CD14-positive monocyte (primary cell): ENCODE data around the gene ZNF451. TPM values are rescaled to one million over a fixed set of nuclear protein-coding genes. Genes with fewer than 3 reads are reported as not detected.

ENCODE experiments used
- DNase-seq, 3 donors: peaks; one replicate each; pipeline ENCODE4 v3.0.0-alpha.2; 2011 to 2022
- H2AFZ ChIP-seq: 2 replicates; pipeline ENCODE4 v1.6.0; 2012; ENCODE audit warnings: mild to moderate bottlenecking, low read depth, low read length, inconsistent platforms; ENCODE audit not compliant: insufficient read depth, poor library complexity, severe bottlenecking
- H3K27ac ChIP-seq, 2 donors: 1 replicate in 1 of 2; 2 replicates in 1 of 2; pipeline ENCODE4 v1.5.1; 2012 to 2013; ENCODE audit warnings: low read length in 2 of 2, control low read depth in 1 of 2, inconsistent platforms in 1 of 2, low read depth in 1 of 2, mild to moderate bottlenecking in 1 of 2
- H3K27me3 ChIP-seq, 2 donors: one replicate each; pipeline versions ENCODE4 v1.6.0 to v1.6.1; 2011 to 2013; ENCODE audit warnings: low read length in 2 of 2; ENCODE audit not compliant: control insufficient read depth in 2 of 2, insufficient read depth in 2 of 2
- H3K36me3 ChIP-seq, 2 donors: replicated peaks in 1 of 2; 1 replicate in 1 of 2; 2 replicates in 1 of 2; pipeline versions ENCODE4 v1.5.1 to v1.6.1; 2012 to 2013; ENCODE audit warnings: low read length in 2 of 2, control low read depth in 1 of 2, inconsistent platforms in 1 of 2, mild to moderate bottlenecking in 1 of 2; ENCODE audit not compliant: insufficient read depth in 2 of 2, control insufficient read depth in 1 of 2
- H3K4me1 ChIP-seq, 2 donors: 1 replicate in 1 of 2; 2 replicates in 1 of 2; pipeline versions ENCODE4 v1.5.1 to v1.6.1; 2012 to 2013; ENCODE audit warnings: low read length in 2 of 2, control low read depth in 1 of 2, inconsistent platforms in 1 of 2, mild to moderate bottlenecking in 1 of 2, moderate library complexity in 1 of 2; ENCODE audit not compliant: insufficient read depth in 2 of 2, control insufficient read depth in 1 of 2
- H3K4me2 ChIP-seq: replicated peaks from 2 replicates; pipeline ENCODE3; 2012; ENCODE audit warnings: low read length, moderate library complexity, mild to moderate bottlenecking; ENCODE audit not compliant: poor library complexity, severe bottlenecking; ENCODE audit errors: extremely low read depth
- H3K4me3 ChIP-seq, 3 experiments: fragments of 200-600 bp in 1 of 3; sonication (generic) in 1 of 3; replicated peaks in 1 of 3; 1 replicate in 2 of 3; 2 replicates in 1 of 3; pipeline ENCODE4 v1.5.1; 2011 to 2013; ENCODE audit warnings: low read length in 3 of 3, mild to moderate bottlenecking in 3 of 3, control low read depth in 2 of 3, low read depth in 2 of 3, inconsistent platforms in 1 of 3, moderate library complexity in 1 of 3
- H3K79me2 ChIP-seq: 2 replicates; pipeline ENCODE4 v1.6.0; 2012; ENCODE audit warnings: mild to moderate bottlenecking, control low read depth, inconsistent platforms, low read length, moderate library complexity; ENCODE audit not compliant: insufficient read depth
- H3K9ac ChIP-seq: 2 replicates; pipeline ENCODE4 v1.6.0; 2017; ENCODE audit warnings: low read length, mild to moderate bottlenecking; ENCODE audit not compliant: insufficient read depth, poor library complexity, severe bottlenecking
- H3K9me3 ChIP-seq, 2 donors: replicated peaks in 1 of 2; 1 replicate in 1 of 2; 2 replicates in 1 of 2; pipeline versions ENCODE4 v1.5.1 to v1.6.1; 2012 to 2013; ENCODE audit warnings: low read length in 2 of 2, control low read depth in 1 of 2; ENCODE audit not compliant: control insufficient read depth in 1 of 2, insufficient read depth in 1 of 2
- H4K20me1 ChIP-seq: 2 replicates; pipeline ENCODE4 v1.6.0; 2012; ENCODE audit warnings: mild to moderate bottlenecking, low read length, control low read depth, moderate library complexity; ENCODE audit not compliant: insufficient read depth
- H3K27ac Mint-ChIP-seq, 7 donors: one replicate each; pipeline ENCODE4 v1.8.0; 2020; ENCODE audit warnings: mild to moderate bottlenecking in 7 of 7, mixed read lengths in 7 of 7, moderate library complexity in 6 of 7, inconsistent platforms in 2 of 7
- H3K27me3 Mint-ChIP-seq, 3 donors: one replicate each; pipeline ENCODE4 v1.8.0; 2021 to 2022; ENCODE audit warnings: low read depth in 3 of 3, mild to moderate bottlenecking in 3 of 3, mixed read lengths in 3 of 3, moderate library complexity in 3 of 3, inconsistent platforms in 1 of 3
- H3K36me3 Mint-ChIP-seq, 2 donors: one replicate each; pipeline ENCODE4 v1.8.0; 2020; ENCODE audit warnings: mixed read lengths in 2 of 2, inconsistent platforms in 1 of 2, mild to moderate bottlenecking in 1 of 2
- H3K4me1 Mint-ChIP-seq: one replicate; pipeline ENCODE4 v1.8.0; 2020; ENCODE audit warnings: mild to moderate bottlenecking, mixed read lengths
- H3K4me3 Mint-ChIP-seq, 2 donors: one replicate each; pipeline ENCODE4 v1.8.0; 2020; ENCODE audit warnings: mild to moderate bottlenecking in 2 of 2, mixed read lengths in 2 of 2, moderate library complexity in 1 of 2
- H3K9me3 Mint-ChIP-seq, 7 donors: one replicate each; pipeline ENCODE4 v1.8.0; 2020 to 2022; ENCODE audit warnings: mixed read lengths in 7 of 7, mild to moderate bottlenecking in 6 of 7, moderate library complexity in 6 of 7, inconsistent platforms in 2 of 7
- WGBS: methylation state at CpG from one replicate; pipeline ENCODE4 v1.1.5; 2013; ENCODE audit warnings: missing lambda C conversion rate; ENCODE audit not compliant: insufficient coverage; 5-methylcytosine and 5-hydroxymethylcytosine counted together
- intact Hi-C, 2 donors: fragments of 100-400 bp; cut with micrococcal nuclease; formaldehyde crosslinking; loops; one replicate each; pipeline versions ENCODE4 v1.15.0 to v1.15.1; 2023
- polyA plus RNA-seq, 3 donors: library from polyadenylated mRNA; depleted of rRNA in 1 of 3; unstranded in 2 of 3; stranded (reverse) in 1 of 3; fragments of 300-500 nt in 2 of 3; fragments of >200 nt in 1 of 3; fragmentation: Illumina TruSeq in 2 of 3; gene quantifications; 1 replicate in 2 of 3; 2 replicates in 1 of 3; pipeline ENCODE4 v1.2.3, GENCODE V29; 2012 to 2021
- TF ChIP-seq, protein P1 (sequence below): fragments of 200-600 bp; IDR thresholded peaks from one replicate; pipeline ENCODE4 v1.8.0; 2022; ENCODE audit warnings: antibody characterized with exemption, mild to moderate bottlenecking

ZNF451 gene
- polyA plus RNA-seq, 3 donors = 7.9 to 22.0 (median 19.1) TPM

DNA sequence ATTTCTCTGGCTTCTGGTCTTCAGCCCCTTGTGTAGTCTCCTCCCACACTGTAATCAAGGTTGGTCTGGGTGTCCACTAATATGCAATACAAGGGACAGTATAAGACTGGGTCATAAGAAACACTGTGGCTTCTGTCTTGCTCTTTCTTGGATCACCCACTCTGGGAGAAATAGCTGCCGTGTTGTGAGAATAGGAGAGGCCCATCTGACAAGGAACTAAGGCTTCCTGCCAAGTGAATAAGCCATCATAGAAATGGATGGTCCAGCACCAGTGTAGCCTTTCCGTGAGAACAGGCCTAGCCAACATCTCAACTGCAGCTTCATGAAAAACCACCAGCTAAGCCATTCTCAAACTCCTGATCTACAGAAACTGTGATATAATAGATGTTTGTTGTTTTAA, 105.5 kb downstream of the ZNF451 start:
- H3K4me1 ChIP-seq = no peaks in the 10 kb centered on the region
- intact Hi-C loops = no loop called here
- no peak overlapping the region for H3K27ac ChIP-seq
- Mint-ChIP-seq H3K9me3 (no peaks in the 10 kb centered on the region), H3K27ac (no peak overlapping the region), H3K4me1 (no peaks in the 10 kb centered on the region), H3K4me3 (no peak overlapping the region), H3K36me3 (peaks cover 0 to 14% of the 10 kb centered on the region in 2 donors), H3K27me3 (peaks cover 0 to 1% (median 0%) of the 10 kb centered on the region in 3 donors)
- H3K9ac ChIP-seq = no peak overlapping the region
- H3K9me3 ChIP-seq = no peaks in the 10 kb centered on the region
- no peak overlapping the region for H2AFZ ChIP-seq
- H3K36me3 ChIP-seq = no peaks in the 10 kb centered on the region
- WGBS = no CpG with 5 or more reads among the region's 2 CpGs
- DNase-seq = no peak
- no peaks in the 10 kb centered on the region for H3K27me3 ChIP-seq
- H3K4me3 ChIP-seq = no peak overlapping the region
- H4K20me1 ChIP-seq = no peaks in the 10 kb centered on the region
- TF ChIP-seq, protein P1, sequence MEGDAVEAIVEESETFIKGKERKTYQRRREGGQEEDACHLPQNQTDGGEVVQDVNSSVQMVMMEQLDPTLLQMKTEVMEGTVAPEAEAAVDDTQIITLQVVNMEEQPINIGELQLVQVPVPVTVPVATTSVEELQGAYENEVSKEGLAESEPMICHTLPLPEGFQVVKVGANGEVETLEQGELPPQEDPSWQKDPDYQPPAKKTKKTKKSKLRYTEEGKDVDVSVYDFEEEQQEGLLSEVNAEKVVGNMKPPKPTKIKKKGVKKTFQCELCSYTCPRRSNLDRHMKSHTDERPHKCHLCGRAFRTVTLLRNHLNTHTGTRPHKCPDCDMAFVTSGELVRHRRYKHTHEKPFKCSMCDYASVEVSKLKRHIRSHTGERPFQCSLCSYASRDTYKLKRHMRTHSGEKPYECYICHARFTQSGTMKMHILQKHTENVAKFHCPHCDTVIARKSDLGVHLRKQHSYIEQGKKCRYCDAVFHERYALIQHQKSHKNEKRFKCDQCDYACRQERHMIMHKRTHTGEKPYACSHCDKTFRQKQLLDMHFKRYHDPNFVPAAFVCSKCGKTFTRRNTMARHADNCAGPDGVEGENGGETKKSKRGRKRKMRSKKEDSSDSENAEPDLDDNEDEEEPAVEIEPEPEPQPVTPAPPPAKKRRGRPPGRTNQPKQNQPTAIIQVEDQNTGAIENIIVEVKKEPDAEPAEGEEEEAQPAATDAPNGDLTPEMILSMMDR = no peak
- no peak overlapping the region for H3K4me2 ChIP-seq
- H3K79me2 ChIP-seq = no peaks in the 10 kb centered on the region

DNA sequence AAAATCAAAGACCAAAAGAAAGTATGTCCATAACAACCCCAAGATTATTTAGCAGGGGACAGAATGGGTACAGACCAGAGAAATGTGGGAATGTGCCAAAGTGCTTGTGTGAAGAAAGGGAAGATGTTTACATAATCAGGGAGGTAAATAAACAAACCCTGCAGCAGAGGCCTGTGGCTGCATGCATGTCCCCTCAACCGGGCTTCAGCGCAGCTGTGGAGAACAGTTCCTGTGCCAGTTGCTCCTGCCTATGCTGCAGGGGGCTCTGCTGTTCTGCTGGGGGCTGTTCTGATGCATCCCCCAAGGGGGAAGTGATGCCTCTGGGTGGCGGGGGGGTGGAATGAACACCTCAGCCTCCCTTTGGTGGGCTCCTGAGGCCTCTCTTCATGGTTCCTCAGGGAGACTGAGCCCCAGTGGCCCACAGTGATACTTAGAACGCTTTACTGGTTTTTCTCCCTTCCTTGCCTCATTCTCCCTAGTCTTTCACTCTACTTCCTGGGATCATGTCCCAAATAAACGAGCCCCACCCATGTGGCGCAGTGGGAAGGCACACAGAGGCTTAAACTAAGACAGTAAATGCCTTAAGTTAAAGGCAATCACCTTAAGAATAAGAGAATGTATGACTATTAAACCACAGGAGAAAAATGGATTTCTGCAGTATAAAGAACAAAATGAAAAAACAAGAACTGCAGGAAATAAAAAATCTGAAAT, 109.1 kb downstream of the ZNF451 start:
- Mint-ChIP-seq H3K27me3 (no peaks in the 10 kb centered on the region), H3K4me1 (no peaks in the 10 kb centered on the region), H3K9me3 (no peaks in the 10 kb centered on the region), H3K36me3 (peaks cover 0 to 2% of the 10 kb centered on the region in 2 donors), H3K27ac (no peak overlapping the region), H3K4me3 (no peak overlapping the region)
- H3K4me2 ChIP-seq = no peak overlapping the region
- H3K79me2 ChIP-seq = no peaks in the 10 kb centered on the region
- H3K36me3 ChIP-seq = no peaks in the 10 kb centered on the region
- H3K9me3 ChIP-seq = no peaks in the 10 kb centered on the region
- 100% methylated on average over 4 of the region's 6 CpGs for WGBS
- H3K9ac ChIP-seq = no peak overlapping the region
- intact Hi-C loops = no loop called here
- TF ChIP-seq, protein P1 = no peak
- no peak overlapping the region for H3K27ac ChIP-seq
- no peak for DNase-seq
- no peak overlapping the region for H2AFZ ChIP-seq
- no peak overlapping the region for H3K4me3 ChIP-seq
- no peaks in the 10 kb centered on the region for H4K20me1 ChIP-seq
- no peaks in the 10 kb centered on the region for H3K27me3 ChIP-seq
- no peaks in the 10 kb centered on the region for H3K4me1 ChIP-seq
